ENCODE data around the gene KRTAP10-6.

GRCh38 chr21:44589586-44590305 is 2.6 kb downstream of the KRTAP10-6 start:
- no peak for TF ChIP-seq POLR2A (IDR thresholded peaks at IDR 0.05; ENCODE audit: low read length)
- no peak for TF ChIP-seq GATA1 (IDR thresholded peaks at IDR 0.05; ENCODE audit: low read depth, low read length)

Data from erythroblast (primary cell).